Urinary bladder (tissue), 2 donors: Measurements from ENCODE around the gene DNAJB2. TPM values are rescaled to one million over a fixed set of nuclear protein-coding genes. Genes with fewer than 3 reads are reported as not detected.

ENCODE experiments used
- polyA plus RNA-seq: library from polyadenylated mRNA; stranded (reverse); fragments of 200-250 nt; gene quantifications from one replicate; pipeline ENCODE4 v1.2.3, GENCODE V29; 2013
- small RNA-seq: library from RNA; depleted of rRNA; stranded (forward); fragments of <200 nt; gene quantifications from one replicate; pipeline ENCODE3, GENCODE V24; 2014
- total RNA-seq: library from RNA; depleted of rRNA; stranded (reverse); fragments of >200 nt; gene quantifications from one replicate; pipeline ENCODE4 v1.2.3, GENCODE V29; 2014
- donor health status: healthy.

The DNAJB2 gene
- total and polyA plus RNA-seq, 2 donors, result 38.7 to 76.9 TPM

Small RNA genes lying within 50 kb of the gene (small RNA-seq; reads per million reads assigned to genes)
- gene MIR153-1, result not detected

Other genes with a start within 250 kb of the DNAJB2 start
- gene CFAP65, start 237.8 kb upstream of the DNAJB2 start, total RNA-seq, result not detected
- not detected for gene CFAP65, start 237.8 kb upstream of the DNAJB2 start, polyA plus RNA-seq
- gene IHH, start 218.4 kb upstream of the DNAJB2 start, total RNA-seq, result not detected
- 0.13 TPM for gene IHH, start 218.4 kb upstream of the DNAJB2 start, polyA plus RNA-seq
- 13.3 TPM for gene NHEJ1, start 118.6 kb upstream of the DNAJB2 start, total RNA-seq
- gene NHEJ1, start 118.6 kb upstream of the DNAJB2 start, polyA plus RNA-seq, result 17.6 TPM
- gene SLC23A3, start 109.3 kb upstream of the DNAJB2 start, total RNA-seq, result 2.2 TPM
- 0.79 TPM for gene SLC23A3, start 109.3 kb upstream of the DNAJB2 start, polyA plus RNA-seq
- gene CNPPD1, start 102.4 kb upstream of the DNAJB2 start, total RNA-seq, result 23.0 TPM
- 77.7 TPM for gene CNPPD1, start 102.4 kb upstream of the DNAJB2 start, polyA plus RNA-seq
- 34.7 TPM for gene RETREG2, start 101.1 kb upstream of the DNAJB2 start, total RNA-seq
- gene RETREG2, start 101.1 kb upstream of the DNAJB2 start, polyA plus RNA-seq, result 65.4 TPM
- 15.3 TPM for gene ZFAND2B, start 72.6 kb upstream of the DNAJB2 start, total RNA-seq
- 38.2 TPM for gene ZFAND2B, start 72.6 kb upstream of the DNAJB2 start, polyA plus RNA-seq
- 25.7 TPM for gene ABCB6, start 60.4 kb upstream of the DNAJB2 start, total RNA-seq
- gene ABCB6, start 60.4 kb upstream of the DNAJB2 start, polyA plus RNA-seq, result 54.8 TPM
- gene ATG9A, start 49.7 kb upstream of the DNAJB2 start, total RNA-seq, result 20.7 TPM
- 54.6 TPM for gene ATG9A, start 49.7 kb upstream of the DNAJB2 start, polyA plus RNA-seq
- gene ANKZF1, start 49.6 kb upstream of the DNAJB2 start, total RNA-seq, result 30.6 TPM
- 22.3 TPM for gene ANKZF1, start 49.6 kb upstream of the DNAJB2 start, polyA plus RNA-seq
- gene GLB1L, start 33.9 kb upstream of the DNAJB2 start, total RNA-seq, result 12.0 TPM
- gene GLB1L, start 33.9 kb upstream of the DNAJB2 start, polyA plus RNA-seq, result 6.5 TPM
- 11.2 TPM for gene STK16, start 33.9 kb upstream of the DNAJB2 start, total RNA-seq
- 36.3 TPM for gene STK16, start 33.9 kb upstream of the DNAJB2 start, polyA plus RNA-seq
- not detected for gene TUBA4B, start 26.1 kb upstream of the DNAJB2 start, total RNA-seq
- not detected for gene TUBA4B, start 26.1 kb upstream of the DNAJB2 start, polyA plus RNA-seq
- 4.8 TPM for gene TUBA4A, start 25.4 kb upstream of the DNAJB2 start, total RNA-seq
- gene TUBA4A, start 25.4 kb upstream of the DNAJB2 start, polyA plus RNA-seq, result 41.9 TPM
- gene PTPRN, start 30.0 kb downstream of the DNAJB2 start, total RNA-seq, result 1.0 TPM
- 2.1 TPM for gene PTPRN, start 30.0 kb downstream of the DNAJB2 start, polyA plus RNA-seq
- not detected for gene RESP18, start 53.4 kb downstream of the DNAJB2 start, total RNA-seq
- not detected for gene RESP18, start 53.4 kb downstream of the DNAJB2 start, polyA plus RNA-seq
- gene DNPEP, start 108.5 kb downstream of the DNAJB2 start, total RNA-seq, result 36.9 TPM
- 96.8 TPM for gene DNPEP, start 108.5 kb downstream of the DNAJB2 start, polyA plus RNA-seq
- gene DES, start 139.0 kb downstream of the DNAJB2 start, total RNA-seq, result 1,909 TPM
- 8,236 TPM for gene DES, start 139.0 kb downstream of the DNAJB2 start, polyA plus RNA-seq
- gene SPEG, start 155.5 kb downstream of the DNAJB2 start, total RNA-seq, result 31.2 TPM
- gene SPEG, start 155.5 kb downstream of the DNAJB2 start, polyA plus RNA-seq, result 226 TPM
- gene GMPPA, start 219.5 kb downstream of the DNAJB2 start, total RNA-seq, result 34.3 TPM
- 32.1 TPM for gene GMPPA, start 219.5 kb downstream of the DNAJB2 start, polyA plus RNA-seq
- 0.32 TPM for gene ASIC4, start 235.1 kb downstream of the DNAJB2 start, total RNA-seq
- gene ASIC4, start 235.1 kb downstream of the DNAJB2 start, polyA plus RNA-seq, result 0.18 TPM